NCI-H2081 treated with DMSO at 0.1 percent for 48 hours (cell line): ENCODE results near the gene CTIF.

Source experiments
- DNase-seq: peaks from one replicate; lab custom pipeline; 2025; lab: John Stamatoyannopoulos, UW

The CTIF gene

DNA sequence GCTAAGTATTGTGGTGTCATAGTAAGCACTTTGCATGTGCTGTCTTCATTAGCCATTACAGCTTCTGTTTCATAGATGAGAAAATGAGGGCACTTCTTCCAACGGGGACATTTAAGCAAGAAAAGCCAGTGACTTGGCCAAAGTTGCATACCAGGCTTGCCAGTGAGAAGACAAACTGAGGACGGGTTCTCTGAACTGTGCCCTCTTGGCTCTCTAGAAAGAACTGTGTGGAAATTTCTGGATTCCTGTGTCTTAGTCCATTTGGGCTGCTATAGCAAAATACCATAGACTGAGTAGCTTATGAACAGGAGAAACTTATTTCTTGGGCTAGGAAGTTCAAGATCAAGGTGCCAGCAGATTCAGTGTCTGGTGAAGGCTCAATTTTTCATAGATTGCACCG is 13.3 kb downstream of the CTIF start:
- no peak for DNase-seq

- DNase-seq, result no peak
Measured at GRCh38 chr18:48553236-48553635, 14.4 kb downstream of the CTIF start.

DNA sequence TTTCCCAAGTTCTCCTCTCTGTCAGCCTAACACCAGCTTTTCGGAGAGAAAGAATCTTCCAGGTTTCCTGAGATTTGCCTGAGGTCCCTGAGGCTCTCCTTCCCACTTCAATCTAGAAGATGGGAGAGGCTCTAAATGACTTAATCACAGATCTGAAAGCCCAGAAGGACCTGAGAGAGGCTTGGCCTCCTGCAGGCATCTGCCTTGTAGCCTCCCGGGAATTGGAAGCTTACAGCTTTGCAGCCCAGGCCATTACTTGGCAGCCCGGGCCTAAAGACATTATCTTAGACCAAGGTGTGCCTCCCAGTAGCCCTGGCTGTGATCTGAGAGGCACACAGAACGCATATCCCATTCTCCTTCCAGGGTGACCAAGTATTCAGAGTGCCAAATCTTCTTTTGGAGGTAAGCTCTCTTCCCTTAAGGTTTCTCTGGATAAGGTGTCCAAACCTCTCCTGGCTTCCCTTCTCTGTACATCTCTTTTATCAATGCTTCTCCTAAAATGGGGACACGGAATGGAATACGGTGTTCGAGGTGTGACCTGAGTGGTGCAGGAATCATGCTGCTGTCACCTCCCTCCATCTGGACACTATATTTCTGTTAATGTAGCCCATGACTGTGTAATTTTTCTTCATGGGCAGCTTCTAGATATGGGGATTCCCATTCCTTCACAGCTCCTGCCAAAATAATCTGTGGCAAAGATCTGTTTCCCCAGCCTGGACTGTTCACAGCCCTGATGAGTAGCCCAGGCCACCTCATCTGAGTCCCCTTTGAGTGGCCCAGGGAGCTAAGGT is 16.0 kb downstream of the CTIF start:
- no peak for DNase-seq

DNA sequence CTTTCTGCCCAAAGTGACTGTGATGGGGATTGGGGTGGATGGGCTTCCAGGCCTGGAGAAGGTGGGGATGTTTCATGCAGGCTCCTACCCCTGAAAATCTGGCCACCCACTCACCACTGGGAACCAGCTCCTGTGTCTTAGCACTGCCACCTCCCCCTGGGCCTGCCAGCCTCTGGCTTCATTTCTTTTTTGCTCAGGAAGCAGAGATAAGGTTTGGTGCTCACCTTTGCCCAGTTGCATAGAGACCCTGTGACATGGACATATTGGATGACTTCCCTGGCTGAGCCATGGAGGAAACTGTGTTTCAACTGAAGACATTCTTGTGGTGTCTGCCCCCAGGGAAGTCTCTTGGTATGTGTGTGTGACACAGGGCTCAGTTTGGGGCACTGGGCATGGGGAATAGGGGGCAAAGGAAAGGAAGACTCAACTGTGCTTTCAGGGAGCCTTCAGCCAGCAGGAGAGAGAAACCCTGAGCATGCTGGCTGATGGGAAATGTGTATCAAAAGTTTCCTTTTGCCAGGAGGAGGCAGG is 16.7 kb downstream of the CTIF start:
- no peak for DNase-seq

DNA sequence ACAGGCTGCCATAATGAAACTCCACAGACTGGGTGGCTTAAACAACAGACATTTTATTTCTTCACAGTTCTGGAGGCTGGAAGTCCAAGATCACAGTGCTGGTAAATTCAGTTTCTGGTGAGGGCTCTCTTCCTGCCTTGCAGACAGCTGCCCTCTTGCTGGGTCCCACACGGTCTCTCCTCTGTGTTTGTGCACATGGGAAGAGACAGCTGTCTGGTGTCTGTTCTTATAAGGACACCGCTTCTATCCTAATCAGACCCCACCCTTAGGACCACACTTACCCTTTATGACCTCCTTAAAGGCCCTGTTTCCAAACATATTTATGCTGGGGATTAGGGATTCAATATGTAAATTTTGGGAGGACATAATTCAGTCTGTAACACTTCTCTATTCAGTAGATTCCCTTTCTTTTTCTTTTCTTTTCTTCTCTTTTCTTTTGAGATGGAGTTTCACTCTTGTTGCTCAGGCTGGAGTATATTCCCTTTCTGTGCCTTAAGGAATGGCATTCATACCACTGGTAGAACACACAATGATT is 18.9 kb downstream of the CTIF start:
- no peak for DNase-seq

GRCh38 chr18:48558248-48558647 is 19.4 kb downstream of the CTIF start:
- no peak for DNase-seq

GRCh38 chr18:48560491-48560890 is 21.7 kb downstream of the CTIF start:
- no peak for DNase-seq

GRCh38 chr18:48562075-48562474 is 23.2 kb downstream of the CTIF start:
- no peak for DNase-seq

GRCh38 chr18:48563027-48563426 is 24.2 kb downstream of the CTIF start:
- no peak for DNase-seq

- no peak for DNase-seq
Measured at GRCh38 chr18:48564139-48564538, 25.3 kb downstream of the CTIF start.

DNA sequence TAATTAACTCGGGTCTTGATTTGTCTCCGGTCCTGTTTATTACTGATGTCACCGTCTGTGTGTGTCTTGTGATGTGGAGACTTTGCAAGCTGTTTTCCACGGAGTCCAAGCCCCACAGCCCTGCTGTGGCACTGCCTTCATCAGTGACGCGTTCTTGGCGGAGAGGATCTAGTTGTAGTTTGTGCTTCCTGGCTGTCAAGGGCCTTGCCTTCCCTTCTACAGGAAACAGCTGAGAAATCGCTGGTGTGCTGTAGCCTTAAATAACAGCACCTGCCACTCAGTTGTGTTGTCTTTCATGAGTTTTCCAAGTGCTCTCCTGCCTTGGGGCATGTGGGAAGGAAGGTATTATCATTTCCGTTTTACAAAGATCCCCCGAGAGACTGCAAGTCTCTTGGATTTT is 26.3 kb downstream of the CTIF start:
- DNase-seq, result no peak

GRCh38 chr18:48566589-48566988 is 27.8 kb downstream of the CTIF start:
- no peak for DNase-seq

DNA sequence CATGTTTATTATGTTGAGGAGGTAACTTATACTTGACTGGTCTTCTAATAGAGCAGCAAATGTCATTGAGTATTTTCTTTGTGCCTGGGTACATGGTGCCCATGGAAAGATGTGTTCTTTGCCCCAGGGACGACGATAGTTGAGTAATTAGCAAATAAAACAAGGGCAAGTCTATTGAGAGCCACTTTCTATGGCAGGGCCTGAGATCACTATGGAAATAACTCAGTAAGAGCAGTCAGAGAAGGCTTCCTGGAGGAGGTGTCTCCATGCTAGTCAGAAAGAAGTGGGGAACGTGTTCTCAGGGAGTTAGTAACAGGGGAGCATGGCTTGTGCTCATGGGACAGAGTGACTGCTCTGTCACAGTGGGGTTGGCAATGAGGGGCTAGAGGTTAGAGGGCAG is 28.6 kb downstream of the CTIF start:
- no peak for DNase-seq

DNA sequence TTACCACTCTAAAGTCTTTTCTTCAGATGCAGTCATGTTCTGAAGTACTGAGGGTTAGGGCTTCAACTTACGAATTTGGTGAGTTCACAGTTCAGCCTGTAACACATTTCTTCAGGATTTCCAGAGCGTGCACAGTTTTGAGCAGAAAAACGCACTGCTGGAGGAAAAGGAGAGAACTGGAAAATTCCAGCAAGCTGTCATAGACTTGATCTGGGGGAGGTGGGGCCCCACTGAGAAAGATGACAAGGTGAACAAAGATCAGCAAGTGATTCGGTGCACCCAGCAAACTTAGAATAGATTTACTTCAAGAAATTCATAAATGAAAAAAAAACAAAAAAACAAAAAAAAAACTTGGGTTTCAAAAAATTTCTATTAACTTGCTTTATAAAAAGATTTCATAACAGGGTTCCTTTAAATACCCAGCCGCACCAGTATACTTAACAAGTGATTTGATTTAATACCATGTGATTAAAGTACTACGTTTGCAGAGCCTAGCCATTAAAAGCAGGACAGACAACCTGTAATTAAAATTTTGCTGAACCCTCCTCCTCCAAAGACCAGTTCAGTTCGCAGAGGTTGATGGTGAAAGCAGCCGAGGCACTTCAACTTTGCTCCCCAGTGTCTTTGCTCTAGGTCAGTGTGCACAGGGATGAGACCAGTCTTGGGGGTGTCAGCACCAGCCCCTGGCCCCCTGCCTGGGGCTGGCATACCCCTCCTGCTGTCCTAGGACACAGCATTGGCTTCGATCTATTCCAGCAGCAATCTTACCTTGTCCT is 30.5 kb downstream of the CTIF start:
- no peak for DNase-seq

DNA sequence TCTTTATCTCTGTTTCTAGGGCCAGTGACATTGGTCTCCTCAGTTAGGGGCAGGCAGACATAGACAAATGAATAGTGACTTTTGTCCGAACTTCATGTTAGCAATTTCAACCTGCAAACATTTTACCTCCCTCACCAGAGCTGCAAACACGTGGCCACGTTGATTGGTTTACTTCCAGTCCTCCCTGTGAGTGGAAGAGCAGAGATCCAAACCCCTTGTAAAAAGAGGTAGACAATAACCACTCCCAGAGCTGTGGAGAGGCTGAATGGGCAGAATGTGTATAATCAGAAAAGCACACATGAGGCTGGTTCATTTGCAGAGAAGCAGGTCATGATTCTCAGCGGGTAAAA is 31.1 kb downstream of the CTIF start:
- no peak for DNase-seq

DNA sequence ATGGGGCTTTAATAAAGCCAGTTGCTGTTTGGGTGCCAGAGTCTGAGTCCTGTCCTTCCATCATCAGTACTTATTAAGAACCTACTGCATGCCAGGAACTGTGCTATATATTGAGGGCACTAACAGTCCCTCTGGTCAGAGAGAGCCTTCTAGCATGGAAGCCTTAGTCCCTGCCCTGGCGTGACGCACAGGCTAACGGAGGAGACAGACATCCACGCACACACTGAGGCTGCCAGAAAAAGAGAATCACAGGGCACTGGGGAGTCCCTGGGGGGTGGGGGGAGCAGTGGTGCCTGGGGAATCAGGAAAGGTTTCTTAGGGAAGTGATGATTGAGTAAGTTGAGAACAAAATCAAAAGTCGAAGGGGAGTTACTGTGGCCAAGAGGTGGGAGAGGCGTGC is 31.5 kb downstream of the CTIF start:
- DNase-seq, result no peak

DNA sequence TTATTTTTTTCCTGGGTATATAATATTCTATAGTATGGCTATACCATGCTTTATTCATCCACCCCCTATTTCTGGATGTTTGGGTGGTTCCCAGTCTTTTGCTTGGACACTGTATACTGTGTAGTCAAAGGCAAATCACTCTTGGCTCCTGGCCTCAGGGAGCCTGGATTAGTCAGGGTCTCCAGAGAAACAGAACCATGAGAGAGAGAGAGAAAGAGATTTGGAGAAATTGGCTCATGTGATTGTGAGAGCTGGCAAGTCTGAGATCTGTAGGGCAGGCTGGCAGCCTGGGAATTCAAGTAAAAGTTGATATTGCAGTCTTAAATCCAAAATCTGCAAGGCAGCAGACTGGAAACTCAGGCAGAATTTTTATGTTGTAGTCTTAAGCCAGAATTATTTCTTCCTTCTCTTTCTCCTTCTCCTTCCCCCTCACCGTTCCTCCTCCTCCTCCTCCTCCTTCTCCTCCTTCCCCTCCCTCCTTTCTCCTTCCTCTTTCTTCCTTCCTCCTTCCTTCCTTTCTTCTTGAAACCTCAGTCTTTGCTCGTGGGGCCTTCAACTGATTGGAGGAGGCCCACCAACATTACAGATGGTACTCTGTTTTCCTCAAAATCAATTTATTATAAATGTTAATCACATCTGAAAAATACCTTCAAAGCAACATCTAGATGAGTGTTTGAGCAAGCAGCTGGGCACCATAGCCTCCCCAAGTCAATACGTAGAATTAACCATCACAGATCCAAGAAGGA is 33.0 kb downstream of the CTIF start:
- DNase-seq, result no peak

GRCh38 chr18:48572402-48573126 is 33.7 kb downstream of the CTIF start:
- DNase-seq, result no peak

GRCh38 chr18:48573632-48574283 is 34.9 kb downstream of the CTIF start:
- DNase-seq, result no peak

- DNase-seq, result no peak
Measured at GRCh38 chr18:48574667-48575300, 36.0 kb downstream of the CTIF start.

- DNase-seq, result no peak
Measured at GRCh38 chr18:48575301-48575657, 36.4 kb downstream of the CTIF start.
